Transverse colon (tissue), 4 donors: ENCODE measurements around the gene RIMS1.

Source experiments
- EP300 ChIP-seq: sonication (generic); formaldehyde crosslinking; IDR thresholded peaks from one replicate; pipeline ENCODE4 v1.6.1; 2017; ENCODE audit warnings: antibody characterized with exemption, low read depth
- POLR2A ChIP-seq: fragments of 450-650 bp; IDR thresholded peaks from one replicate; pipeline ENCODE4 v1.6.1; 2016; ENCODE audit warnings: antibody characterized with exemption, mild to moderate bottlenecking, moderate library complexity
- POLR2AphosphoS5 ChIP-seq, 3 donors: sonication (generic); formaldehyde crosslinking; IDR thresholded peaks; one replicate each; pipeline ENCODE4 v1.6.1; 2016; ENCODE audit warnings: antibody characterized with exemption in 3 of 3
- TF ChIP-seq, protein P1 (sequence below), 5 experiments: fragments of 200-600 bp in 3 of 5; fragments of 450-650 bp in 2 of 5; sonication (generic) in 3 of 5; IDR thresholded peaks; 1 replicate in 2 of 5; 2 replicates in 3 of 5; pipeline ENCODE4 v1.5.1; 2016 to 2017; ENCODE audit warnings: antibody characterized with exemption in 5 of 5, inconsistent platforms in 3 of 5, mild to moderate bottlenecking in 2 of 5, moderate library complexity in 1 of 5

DNA sequence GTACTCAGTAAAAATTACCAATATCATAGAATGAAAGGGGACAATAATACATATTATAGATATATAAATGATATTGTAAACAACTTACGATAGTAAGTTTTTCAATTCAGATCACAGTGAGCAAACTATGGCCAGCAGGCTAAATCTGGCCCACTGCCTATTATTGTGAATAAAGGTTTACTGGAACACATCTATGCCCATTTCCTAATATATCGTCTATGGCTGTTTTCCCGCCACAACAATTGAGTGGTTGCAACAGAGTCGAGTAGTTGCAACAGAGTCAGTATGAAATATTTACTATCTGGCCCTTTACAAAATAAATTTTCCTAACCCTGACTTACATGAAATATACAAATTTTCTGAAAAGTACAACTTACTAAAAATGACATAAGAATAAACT lies 438.2 kb downstream of the RIMS1 start:
- TF ChIP-seq POLR2AphosphoS5 (IDR thresholded peaks at IDR 0.05) (no peak), POLR2A (no peak), EP300 (no peak)
- TF ChIP-seq, protein P1, sequence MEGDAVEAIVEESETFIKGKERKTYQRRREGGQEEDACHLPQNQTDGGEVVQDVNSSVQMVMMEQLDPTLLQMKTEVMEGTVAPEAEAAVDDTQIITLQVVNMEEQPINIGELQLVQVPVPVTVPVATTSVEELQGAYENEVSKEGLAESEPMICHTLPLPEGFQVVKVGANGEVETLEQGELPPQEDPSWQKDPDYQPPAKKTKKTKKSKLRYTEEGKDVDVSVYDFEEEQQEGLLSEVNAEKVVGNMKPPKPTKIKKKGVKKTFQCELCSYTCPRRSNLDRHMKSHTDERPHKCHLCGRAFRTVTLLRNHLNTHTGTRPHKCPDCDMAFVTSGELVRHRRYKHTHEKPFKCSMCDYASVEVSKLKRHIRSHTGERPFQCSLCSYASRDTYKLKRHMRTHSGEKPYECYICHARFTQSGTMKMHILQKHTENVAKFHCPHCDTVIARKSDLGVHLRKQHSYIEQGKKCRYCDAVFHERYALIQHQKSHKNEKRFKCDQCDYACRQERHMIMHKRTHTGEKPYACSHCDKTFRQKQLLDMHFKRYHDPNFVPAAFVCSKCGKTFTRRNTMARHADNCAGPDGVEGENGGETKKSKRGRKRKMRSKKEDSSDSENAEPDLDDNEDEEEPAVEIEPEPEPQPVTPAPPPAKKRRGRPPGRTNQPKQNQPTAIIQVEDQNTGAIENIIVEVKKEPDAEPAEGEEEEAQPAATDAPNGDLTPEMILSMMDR (IDR thresholded peaks at IDR 0.05): no peak
